Esophagus (tissue), 2 donors: Measurements from ENCODE around the gene AIPL1. TPM values are rescaled to one million over a fixed set of nuclear protein-coding genes. Genes with fewer than 3 reads are reported as not detected.

ENCODE experiments used
- H3K27ac ChIP-seq, 2 donors: one replicate each; pipeline ENCODE4 v1.5.1; 2013; ENCODE audit warnings: low read depth in 2 of 2, mild to moderate bottlenecking in 2 of 2, inconsistent platforms in 1 of 2, low read length in 1 of 2, moderate library complexity in 1 of 2
- H3K27me3 ChIP-seq, 2 donors: one replicate each; pipeline ENCODE4 v1.6.1; 2013; ENCODE audit warnings: low read length in 2 of 2, control low read depth in 1 of 2, mild to moderate bottlenecking in 1 of 2; ENCODE audit not compliant: insufficient read depth in 2 of 2, control insufficient read depth in 1 of 2
- H3K36me3 ChIP-seq, 2 donors: one replicate each; pipeline ENCODE4 v1.6.1; 2013; ENCODE audit warnings: low read length in 1 of 2; ENCODE audit not compliant: control insufficient read depth in 2 of 2, insufficient read depth in 2 of 2
- H3K4me1 ChIP-seq, 2 donors: one replicate each; pipeline ENCODE4 v1.6.1; 2013; ENCODE audit warnings: low read length in 1 of 2; ENCODE audit not compliant: control insufficient read depth in 2 of 2, insufficient read depth in 2 of 2
- H3K4me3 ChIP-seq, 2 donors: one replicate each; pipeline ENCODE4 v1.5.1; 2013; ENCODE audit warnings: low read length in 2 of 2, mild to moderate bottlenecking in 2 of 2, low read depth in 1 of 2, moderate library complexity in 1 of 2
- H3K9me3 ChIP-seq, 2 donors: one replicate each; pipeline ENCODE4 v1.6.1; 2013; ENCODE audit warnings: mild to moderate bottlenecking in 2 of 2, low read depth in 1 of 2, low read length in 1 of 2, moderate library complexity in 1 of 2; ENCODE audit not compliant: control insufficient read depth in 2 of 2, insufficient read depth in 1 of 2
- WGBS, 2 donors: extraction: QIAGEN DNeasy Blood & Tissue Kit; methylation state at CpG; one replicate each; pipeline ENCODE4 v1.1.7; 2013; 5-methylcytosine and 5-hydroxymethylcytosine counted together
- polyA plus RNA-seq, 2 donors: library from polyadenylated mRNA; stranded (reverse); fragments of 200-250 nt; gene quantifications; one replicate each; pipeline ENCODE4 v1.2.3, GENCODE V29; 2013
- donor health status: healthy with polysubstance abuse.
- donor health status: Bipolar disorder and iron deficiency.

The AIPL1 gene
- polyA plus RNA-seq, 2 donors, result not detected

DNA sequence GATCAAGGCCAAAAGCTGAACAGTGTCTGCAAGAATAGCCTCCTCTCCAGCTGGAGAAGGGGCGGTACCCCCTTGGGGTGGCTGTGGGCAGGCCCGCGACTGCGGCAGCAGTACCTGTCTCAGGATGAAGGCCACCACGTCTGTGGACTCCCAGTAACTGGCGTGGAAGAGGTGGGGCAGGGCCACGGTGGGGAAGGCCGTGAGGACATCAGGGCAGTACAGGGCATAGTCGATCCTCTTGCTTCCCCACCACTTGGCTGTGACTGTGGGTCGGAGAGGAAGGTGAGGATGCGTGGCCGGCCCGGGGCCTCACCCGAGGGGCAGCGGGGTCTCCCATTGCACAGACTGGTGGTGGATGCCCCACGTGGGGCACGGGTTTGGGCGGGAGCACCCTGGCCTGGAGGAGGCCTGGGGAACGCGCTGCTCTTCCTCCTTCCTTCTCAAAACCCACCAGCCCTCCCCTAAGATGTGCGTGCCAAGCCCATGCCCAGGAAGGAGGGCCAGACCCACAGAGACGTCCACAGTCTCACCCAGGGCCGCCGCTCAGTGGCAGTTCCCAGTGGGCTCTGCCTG, 35.3 kb upstream of the AIPL1 start:
- H3K27me3 ChIP-seq, result no peaks in the 10 kb centered on the region
- no peak overlapping the region for H3K27ac ChIP-seq
- H3K4me3 ChIP-seq, result no peak overlapping the region
- peaks cover 0 to 12% of the 10 kb centered on the region in 2 donors for H3K4me1 ChIP-seq
- 93 to 94% methylated on average over 23 to 24 of the region's 24 CpGs for WGBS, 2 donors
- H3K36me3 ChIP-seq, result peaks cover 0 to 18% of the 10 kb centered on the region in 2 donors
- no peaks in the 10 kb centered on the region for H3K9me3 ChIP-seq

- Histone ChIP-seq H3K4me3 (no peak overlapping the region), H3K4me1 (peaks cover 0 to 3% of the 10 kb centered on the region in 2 donors), H3K27me3 (no peaks in the 10 kb centered on the region), H3K9me3 (no peaks in the 10 kb centered on the region), H3K36me3 (peaks cover 0 to 29% of the 10 kb centered on the region in 2 donors), H3K27ac (no peak overlapping the region)
- WGBS, 2 donors, result 88 to 90% methylated on average over 23 of the region's 23 CpGs
Observed at GRCh38 chr17:6468051-6468790, 33.3 kb upstream of the AIPL1 start.

GRCh38 chr17:6467567-6467966, 32.6 kb upstream of the AIPL1 start:
- 80 to 85% methylated on average over 1 of the region's 1 CpG for WGBS, 2 donors
- H3K4me3 ChIP-seq, result no peak overlapping the region
- no peaks in the 10 kb centered on the region for H3K4me1 ChIP-seq
- no peaks in the 10 kb centered on the region for H3K27me3 ChIP-seq
- no peaks in the 10 kb centered on the region for H3K9me3 ChIP-seq
- peaks cover 0 to 29% of the 10 kb centered on the region in 2 donors for H3K36me3 ChIP-seq
- no peak overlapping the region for H3K27ac ChIP-seq

GRCh38 chr17:6465206-6466003, 30.5 kb upstream of the AIPL1 start:
- Histone ChIP-seq H3K27ac (no peak overlapping the region), H3K27me3 (no peaks in the 10 kb centered on the region), H3K4me1 (no peaks in the 10 kb centered on the region), H3K9me3 (peaks cover 0 to 2% of the 10 kb centered on the region in 2 donors), H3K4me3 (no peak overlapping the region), H3K36me3 (peaks cover 0 to 29% of the 10 kb centered on the region in 2 donors)
- WGBS, 2 donors, result 82 to 85% methylated on average over 19 of the region's 19 CpGs

DNA sequence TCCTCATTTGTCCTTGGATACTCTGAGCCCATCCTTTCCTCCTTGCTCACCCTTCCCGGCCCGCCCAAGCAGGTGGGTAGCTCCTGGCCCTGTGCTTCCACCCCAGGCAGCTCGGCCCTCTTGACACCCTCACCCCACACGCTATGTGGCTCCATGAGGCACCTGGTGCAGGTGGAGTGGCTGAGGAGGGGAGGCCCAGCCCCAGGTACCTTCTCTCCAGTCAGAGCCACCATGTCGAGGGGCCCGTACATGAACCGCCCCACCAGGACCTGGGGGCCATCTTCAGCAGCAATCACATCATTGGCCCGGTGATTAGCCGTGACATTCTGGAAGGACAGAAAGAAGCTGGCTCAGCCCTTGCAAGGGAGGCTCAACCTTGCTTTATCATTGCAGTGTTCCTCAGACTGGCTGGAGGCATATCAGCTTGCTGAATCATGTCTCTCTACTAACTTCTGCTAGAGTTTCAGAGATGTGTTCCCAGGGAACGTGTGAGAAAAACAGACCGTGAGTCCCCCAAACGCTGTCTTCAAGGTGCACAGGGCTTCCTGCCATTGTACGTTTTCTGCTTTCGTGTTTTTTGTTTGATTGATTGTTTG, 29.6 kb upstream of the AIPL1 start:
- Histone ChIP-seq H3K27me3 (no peaks in the 10 kb centered on the region), H3K27ac (no peak overlapping the region), H3K36me3 (peaks cover 0 to 24% of the 10 kb centered on the region in 2 donors), H3K4me1 (no peaks in the 10 kb centered on the region), H3K9me3 (peaks cover 0 to 2% of the 10 kb centered on the region in 2 donors), H3K4me3 (no peak overlapping the region)
- 89 to 91% methylated on average over 12 to 14 of the region's 14 CpGs for WGBS, 2 donors

- WGBS, 2 donors, result 91 to 92% methylated on average over 24 of the region's 24 CpGs
- H3K27me3 ChIP-seq, result no peaks in the 10 kb centered on the region
- no peak overlapping the region for H3K27ac ChIP-seq
- H3K36me3 ChIP-seq, result peaks cover 0 to 25% of the 10 kb centered on the region in 2 donors
- H3K4me1 ChIP-seq, result no peaks in the 10 kb centered on the region
- H3K4me3 ChIP-seq, result no peak overlapping the region
- H3K9me3 ChIP-seq, result peaks cover 0 to 2% of the 10 kb centered on the region in 2 donors
Observed at GRCh38 chr17:6463616-6464445, 28.9 kb upstream of the AIPL1 start.

- WGBS, 2 donors, result 89 to 95% methylated on average over 2 of the region's 2 CpGs
- peaks cover 0 to 21% of the 10 kb centered on the region in 2 donors for H3K36me3 ChIP-seq
- no peak overlapping the region for H3K27ac ChIP-seq
- H3K27me3 ChIP-seq, result no peaks in the 10 kb centered on the region
- no peak overlapping the region for H3K4me3 ChIP-seq
- H3K4me1 ChIP-seq, result peaks cover 0 to 4% of the 10 kb centered on the region in 2 donors
- H3K9me3 ChIP-seq, result peaks cover 0 to 2% of the 10 kb centered on the region in 2 donors
Observed at GRCh38 chr17:6462692-6463091, 27.8 kb upstream of the AIPL1 start.

DNA sequence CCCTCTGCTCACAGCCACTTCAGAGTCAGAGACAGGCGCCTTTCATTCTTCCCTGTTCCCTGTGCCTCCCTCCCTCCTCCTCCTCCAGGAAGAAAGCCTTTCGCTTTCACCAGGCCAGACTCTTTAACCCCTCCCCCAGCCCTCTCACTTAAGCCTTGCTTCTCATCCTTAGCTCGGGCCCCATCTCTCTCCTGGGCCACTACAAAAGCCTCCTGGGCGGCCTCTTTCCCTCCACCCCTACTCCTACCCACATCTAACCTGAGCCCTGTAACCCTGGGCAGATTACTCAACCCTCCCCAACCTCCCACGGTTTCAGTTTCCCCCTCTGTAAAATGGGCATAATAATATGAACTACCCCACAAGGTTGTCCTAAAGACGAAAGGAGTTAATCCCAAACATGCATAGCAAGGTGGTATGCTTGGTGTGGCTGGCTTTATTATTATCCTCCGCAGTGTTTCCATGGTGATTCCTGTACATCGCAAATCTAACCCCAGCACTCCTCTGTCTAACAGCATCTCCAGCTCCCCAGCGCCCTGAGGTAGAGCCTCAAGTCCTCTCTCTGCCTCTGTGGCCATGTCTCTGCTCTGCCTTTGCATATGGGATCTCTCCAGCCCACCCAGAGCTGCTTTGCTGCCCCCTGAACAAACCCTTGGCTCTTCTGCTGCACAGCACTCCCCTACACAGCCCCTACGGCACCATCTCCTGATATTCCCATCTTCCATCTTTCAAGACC, 27.0 kb upstream of the AIPL1 start:
- Histone ChIP-seq H3K36me3 (peaks cover 0 to 21% of the 10 kb centered on the region in 2 donors), H3K27ac (no peak overlapping the region), H3K27me3 (no peaks in the 10 kb centered on the region), H3K4me3 (no peak overlapping the region), H3K4me1 (peaks cover 0 to 10% of the 10 kb centered on the region in 2 donors), H3K9me3 (peaks cover 0 to 2% of the 10 kb centered on the region in 2 donors)
- WGBS, 2 donors, result 77 to 83% methylated on average over 10 of the region's 10 CpGs
